Prostate gland (tissue), 2 donors: ENCODE measurements around the gene LIX1L.
"Not testable (repeated sequence)": the region's sequence is repeated elsewhere in the genome, so short reads cannot be mapped to it uniquely, and the experiment has no call there.

Experiments used
- POLR2A ChIP-seq: fragments of 450-650 bp; IDR thresholded peaks from one replicate; pipeline ENCODE4 v1.6.1; 2016; ENCODE audit warnings: antibody characterized with exemption, mild to moderate bottlenecking
- POLR2AphosphoS5 ChIP-seq: sonication (generic); formaldehyde crosslinking; IDR thresholded peaks from one replicate; pipeline ENCODE4 v1.6.1; 2017; ENCODE audit warnings: antibody characterized with exemption
- TF ChIP-seq, protein P1 (sequence below), 4 experiments: fragments of 200-600 bp in 2 of 4; fragments of 450-650 bp in 2 of 4; sonication (generic) in 2 of 4; IDR thresholded peaks; 1 replicate in 3 of 4; 2 replicates in 1 of 4; pipeline ENCODE4 v1.5.1; 2016 to 2019; ENCODE audit warnings: antibody characterized with exemption in 4 of 4, mild to moderate bottlenecking in 2 of 4, moderate library complexity in 2 of 4

GRCh38 chr1:145932522-145933009 lies 25.3 kb downstream of the LIX1L start:
- TF ChIP-seq, protein P1, sequence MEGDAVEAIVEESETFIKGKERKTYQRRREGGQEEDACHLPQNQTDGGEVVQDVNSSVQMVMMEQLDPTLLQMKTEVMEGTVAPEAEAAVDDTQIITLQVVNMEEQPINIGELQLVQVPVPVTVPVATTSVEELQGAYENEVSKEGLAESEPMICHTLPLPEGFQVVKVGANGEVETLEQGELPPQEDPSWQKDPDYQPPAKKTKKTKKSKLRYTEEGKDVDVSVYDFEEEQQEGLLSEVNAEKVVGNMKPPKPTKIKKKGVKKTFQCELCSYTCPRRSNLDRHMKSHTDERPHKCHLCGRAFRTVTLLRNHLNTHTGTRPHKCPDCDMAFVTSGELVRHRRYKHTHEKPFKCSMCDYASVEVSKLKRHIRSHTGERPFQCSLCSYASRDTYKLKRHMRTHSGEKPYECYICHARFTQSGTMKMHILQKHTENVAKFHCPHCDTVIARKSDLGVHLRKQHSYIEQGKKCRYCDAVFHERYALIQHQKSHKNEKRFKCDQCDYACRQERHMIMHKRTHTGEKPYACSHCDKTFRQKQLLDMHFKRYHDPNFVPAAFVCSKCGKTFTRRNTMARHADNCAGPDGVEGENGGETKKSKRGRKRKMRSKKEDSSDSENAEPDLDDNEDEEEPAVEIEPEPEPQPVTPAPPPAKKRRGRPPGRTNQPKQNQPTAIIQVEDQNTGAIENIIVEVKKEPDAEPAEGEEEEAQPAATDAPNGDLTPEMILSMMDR (IDR thresholded peaks at IDR 0.05), result not testable (repeated sequence)
- not testable (repeated sequence) for TF ChIP-seq POLR2A, POLR2AphosphoS5
